ENCODE results near the gene NTM. TPM values are rescaled to one million over a fixed set of nuclear protein-coding genes. Genes with fewer than 3 reads are reported as not detected.
A peak's percentile ranks its signal among the peaks of the same experiment; 100 is the strongest.

NTM gene
- total RNA-seq, 1 experiment from 2014 or later: 16.4 TPM

- Mint-ChIP-seq H3K9me3 (no peaks in the 10 kb centered on the region), H3K27ac (no peak overlapping the region), H3K27me3 (ENCODE audit: low read depth) (no peaks in the 10 kb centered on the region), H3K4me3 (no peak overlapping the region), H3K4me1 (peaks cover 7% of the 10 kb centered on the region), H3K36me3 (no peaks in the 10 kb centered on the region)
- ChIA-PET CTCF (interaction anchor here (1.4 to 2.1 kb wide), 2 partner anchors 44 to 45 kb away, joined by 4 to 6 read pairs; no protein-coding TSS in a partner anchor), POLR2A (no interaction called here)
- DNase-seq (ENCODE audit: low spot score) (no peak), ATAC-seq (no peak)
- TF ChIP-seq, protein P1, sequence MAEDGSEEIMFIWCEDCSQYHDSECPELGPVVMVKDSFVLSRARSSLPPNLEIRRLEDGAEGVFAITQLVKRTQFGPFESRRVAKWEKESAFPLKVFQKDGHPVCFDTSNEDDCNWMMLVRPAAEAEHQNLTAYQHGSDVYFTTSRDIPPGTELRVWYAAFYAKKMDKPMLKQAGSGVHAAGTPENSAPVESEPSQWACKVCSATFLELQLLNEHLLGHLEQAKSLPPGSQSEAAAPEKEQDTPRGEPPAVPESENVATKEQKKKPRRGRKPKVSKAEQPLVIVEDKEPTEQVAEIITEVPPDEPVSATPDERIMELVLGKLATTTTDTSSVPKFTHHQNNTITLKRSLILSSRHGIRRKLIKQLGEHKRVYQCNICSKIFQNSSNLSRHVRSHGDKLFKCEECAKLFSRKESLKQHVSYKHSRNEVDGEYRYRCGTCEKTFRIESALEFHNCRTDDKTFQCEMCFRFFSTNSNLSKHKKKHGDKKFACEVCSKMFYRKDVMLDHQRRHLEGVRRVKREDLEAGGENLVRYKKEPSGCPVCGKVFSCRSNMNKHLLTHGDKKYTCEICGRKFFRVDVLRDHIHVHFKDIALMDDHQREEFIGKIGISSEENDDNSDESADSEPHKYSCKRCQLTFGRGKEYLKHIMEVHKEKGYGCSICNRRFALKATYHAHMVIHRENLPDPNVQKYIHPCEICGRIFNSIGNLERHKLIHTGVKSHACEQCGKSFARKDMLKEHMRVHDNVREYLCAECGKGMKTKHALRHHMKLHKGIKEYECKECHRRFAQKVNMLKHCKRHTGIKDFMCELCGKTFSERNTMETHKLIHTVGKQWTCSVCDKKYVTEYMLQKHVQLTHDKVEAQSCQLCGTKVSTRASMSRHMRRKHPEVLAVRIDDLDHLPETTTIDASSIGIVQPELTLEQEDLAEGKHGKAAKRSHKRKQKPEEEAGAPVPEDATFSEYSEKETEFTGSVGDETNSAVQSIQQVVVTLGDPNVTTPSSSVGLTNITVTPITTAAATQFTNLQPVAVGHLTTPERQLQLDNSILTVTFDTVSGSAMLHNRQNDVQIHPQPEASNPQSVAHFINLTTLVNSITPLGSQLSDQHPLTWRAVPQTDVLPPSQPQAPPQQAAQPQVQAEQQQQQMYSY (CRISPR knock-in tag; IDR thresholded peaks at IDR 0.05): no peak
- no peak for TF ChIP-seq ZSCAN18 (CRISPR knock-in tag; IDR thresholded peaks at IDR 0.05)
- no peak for TF ChIP-seq ZNF138 (CRISPR knock-in tag; conservative IDR thresholded peaks at IDR 0.05)
- no peak for TF ChIP-seq NFATC4 (CRISPR knock-in tag; IDR thresholded peaks at IDR 0.05)
- no peak for TF ChIP-seq RORB (CRISPR knock-in tag; IDR thresholded peaks at IDR 0.05)
- TF ChIP-seq SP1 (CRISPR knock-in tag; conservative IDR thresholded peaks at IDR 0.05): no peak
- no peak for TF ChIP-seq ZNF219 (CRISPR knock-in tag; IDR thresholded peaks at IDR 0.05; ENCODE audit: borderline replicate concordance)
- TF ChIP-seq, protein P2, sequence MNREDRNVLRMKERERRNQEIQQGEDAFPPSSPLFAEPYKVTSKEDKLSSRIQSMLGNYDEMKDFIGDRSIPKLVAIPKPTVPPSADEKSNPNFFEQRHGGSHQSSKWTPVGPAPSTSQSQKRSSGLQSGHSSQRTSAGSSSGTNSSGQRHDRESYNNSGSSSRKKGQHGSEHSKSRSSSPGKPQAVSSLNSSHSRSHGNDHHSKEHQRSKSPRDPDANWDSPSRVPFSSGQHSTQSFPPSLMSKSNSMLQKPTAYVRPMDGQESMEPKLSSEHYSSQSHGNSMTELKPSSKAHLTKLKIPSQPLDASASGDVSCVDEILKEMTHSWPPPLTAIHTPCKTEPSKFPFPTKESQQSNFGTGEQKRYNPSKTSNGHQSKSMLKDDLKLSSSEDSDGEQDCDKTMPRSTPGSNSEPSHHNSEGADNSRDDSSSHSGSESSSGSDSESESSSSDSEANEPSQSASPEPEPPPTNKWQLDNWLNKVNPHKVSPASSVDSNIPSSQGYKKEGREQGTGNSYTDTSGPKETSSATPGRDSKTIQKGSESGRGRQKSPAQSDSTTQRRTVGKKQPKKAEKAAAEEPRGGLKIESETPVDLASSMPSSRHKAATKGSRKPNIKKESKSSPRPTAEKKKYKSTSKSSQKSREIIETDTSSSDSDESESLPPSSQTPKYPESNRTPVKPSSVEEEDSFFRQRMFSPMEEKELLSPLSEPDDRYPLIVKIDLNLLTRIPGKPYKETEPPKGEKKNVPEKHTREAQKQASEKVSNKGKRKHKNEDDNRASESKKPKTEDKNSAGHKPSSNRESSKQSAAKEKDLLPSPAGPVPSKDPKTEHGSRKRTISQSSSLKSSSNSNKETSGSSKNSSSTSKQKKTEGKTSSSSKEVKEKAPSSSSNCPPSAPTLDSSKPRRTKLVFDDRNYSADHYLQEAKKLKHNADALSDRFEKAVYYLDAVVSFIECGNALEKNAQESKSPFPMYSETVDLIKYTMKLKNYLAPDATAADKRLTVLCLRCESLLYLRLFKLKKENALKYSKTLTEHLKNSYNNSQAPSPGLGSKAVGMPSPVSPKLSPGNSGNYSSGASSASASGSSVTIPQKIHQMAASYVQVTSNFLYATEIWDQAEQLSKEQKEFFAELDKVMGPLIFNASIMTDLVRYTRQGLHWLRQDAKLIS (CRISPR knock-in tag; IDR thresholded peaks at IDR 0.05; ENCODE audit: borderline replicate concordance): no peak
- no peak for TF ChIP-seq GTF2I (CRISPR knock-in tag; conservative IDR thresholded peaks at IDR 0.05)
- no peak for TF ChIP-seq SOX15 (CRISPR knock-in tag; IDR thresholded peaks at IDR 0.05)
- TF ChIP-seq MYBL2 (CRISPR knock-in tag; IDR thresholded peaks at IDR 0.05): no peak
- TF ChIP-seq NFE2L1 (CRISPR knock-in tag; IDR thresholded peaks at IDR 0.05): no peak
- TF ChIP-seq, protein P3, sequence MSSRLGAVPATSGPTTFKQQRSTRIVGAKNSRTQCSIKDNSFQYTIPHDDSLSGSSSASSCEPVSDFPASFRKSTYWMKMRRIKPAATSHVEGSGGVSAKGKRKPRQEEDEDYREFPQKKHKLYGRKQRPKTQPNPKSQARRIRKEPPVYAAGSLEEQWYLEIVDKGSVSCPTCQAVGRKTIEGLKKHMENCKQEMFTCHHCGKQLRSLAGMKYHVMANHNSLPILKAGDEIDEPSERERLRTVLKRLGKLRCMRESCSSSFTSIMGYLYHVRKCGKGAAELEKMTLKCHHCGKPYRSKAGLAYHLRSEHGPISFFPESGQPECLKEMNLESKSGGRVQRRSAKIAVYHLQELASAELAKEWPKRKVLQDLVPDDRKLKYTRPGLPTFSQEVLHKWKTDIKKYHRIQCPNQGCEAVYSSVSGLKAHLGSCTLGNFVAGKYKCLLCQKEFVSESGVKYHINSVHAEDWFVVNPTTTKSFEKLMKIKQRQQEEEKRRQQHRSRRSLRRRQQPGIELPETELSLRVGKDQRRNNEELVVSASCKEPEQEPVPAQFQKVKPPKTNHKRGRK (CRISPR knock-in tag; IDR thresholded peaks at IDR 0.05; ENCODE audit: borderline replicate concordance): no peak
Measured at GRCh38 chr11:131624531-131624930, 254.1 kb downstream of the NTM start.

DNA sequence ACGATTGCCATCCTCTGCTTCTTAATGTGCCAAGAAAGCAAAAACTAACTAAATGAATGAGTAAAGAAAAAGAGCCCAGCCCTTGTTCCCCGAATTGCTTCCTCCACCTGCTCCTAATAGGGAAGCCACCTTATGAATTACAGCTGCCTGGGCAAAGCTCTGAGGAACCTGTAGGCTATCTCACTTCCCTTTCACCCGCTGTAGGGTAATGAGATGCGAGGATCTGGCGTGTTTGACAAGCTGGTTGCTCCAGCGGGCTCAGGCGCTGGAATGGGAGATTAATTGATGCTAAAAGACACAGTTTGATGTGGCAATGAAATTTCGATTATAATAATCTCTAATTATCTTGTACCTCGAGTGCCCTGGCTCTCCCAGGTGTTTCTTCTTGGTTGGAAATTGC is 256.4 kb downstream of the NTM start:
- Mint-ChIP-seq H3K27ac (no peak overlapping the region), H3K9me3 (no peaks in the 10 kb centered on the region), H3K4me1 (peaks cover 26% of the 10 kb centered on the region), H3K27me3 (ENCODE audit: low read depth) (no peaks in the 10 kb centered on the region), H3K4me3 (no peak overlapping the region), H3K36me3 (no peaks in the 10 kb centered on the region)
- DNase-seq (ENCODE audit: low spot score) (no peak), ATAC-seq (peak; percentile 51; the same call in 1 of the 2 replicates)
- POLR2A ChIA-PET: no interaction called here
- CTCF ChIA-PET: interaction anchor here (0.6 to 2.2 kb wide), 5 partner anchors 30 to 562 kb away, joined by 3 to 10 read pairs (median 4); no protein-coding TSS in a partner anchor
- TF ChIP-seq ZNF121 (CRISPR knock-in tag; IDR thresholded peaks at IDR 0.05): no peak
- TF ChIP-seq, protein P4, sequence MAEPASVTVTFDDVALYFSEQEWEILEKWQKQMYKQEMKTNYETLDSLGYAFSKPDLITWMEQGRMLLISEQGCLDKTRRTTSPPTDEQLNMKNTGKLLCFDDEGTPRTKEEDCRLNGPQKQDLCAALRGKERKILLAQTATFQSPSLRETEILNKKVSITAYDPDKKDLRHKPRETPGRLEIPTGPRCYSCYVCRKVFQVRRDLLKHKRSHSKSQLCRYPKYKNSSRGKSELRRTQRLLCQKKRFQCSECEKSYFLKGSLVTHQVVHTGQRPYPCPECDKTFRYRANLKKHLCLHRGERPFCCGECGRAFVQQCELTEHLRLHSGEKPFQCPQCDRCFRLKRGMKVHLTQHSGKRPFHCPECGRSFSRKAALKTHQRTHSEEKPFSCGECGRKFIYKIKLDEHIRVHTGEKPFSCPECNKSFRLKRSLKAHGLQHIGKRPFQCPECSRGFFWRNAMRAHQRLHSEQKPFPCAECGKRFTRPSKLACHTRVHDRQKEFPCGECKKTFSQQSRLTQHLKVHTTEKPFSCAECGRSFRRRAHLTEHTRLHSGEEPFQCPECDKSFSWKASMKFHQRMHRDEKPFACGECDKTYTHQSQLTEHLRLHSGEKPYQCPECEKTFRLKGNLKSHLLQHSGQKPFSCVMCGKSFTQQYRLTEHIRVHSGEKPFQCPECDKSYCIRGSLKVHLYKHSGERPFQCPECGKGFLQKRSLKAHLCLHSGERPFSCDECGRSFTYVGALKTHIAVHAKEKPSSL (CRISPR knock-in tag; conservative IDR thresholded peaks at IDR 0.05): no peak
- TF ChIP-seq, protein P5, sequence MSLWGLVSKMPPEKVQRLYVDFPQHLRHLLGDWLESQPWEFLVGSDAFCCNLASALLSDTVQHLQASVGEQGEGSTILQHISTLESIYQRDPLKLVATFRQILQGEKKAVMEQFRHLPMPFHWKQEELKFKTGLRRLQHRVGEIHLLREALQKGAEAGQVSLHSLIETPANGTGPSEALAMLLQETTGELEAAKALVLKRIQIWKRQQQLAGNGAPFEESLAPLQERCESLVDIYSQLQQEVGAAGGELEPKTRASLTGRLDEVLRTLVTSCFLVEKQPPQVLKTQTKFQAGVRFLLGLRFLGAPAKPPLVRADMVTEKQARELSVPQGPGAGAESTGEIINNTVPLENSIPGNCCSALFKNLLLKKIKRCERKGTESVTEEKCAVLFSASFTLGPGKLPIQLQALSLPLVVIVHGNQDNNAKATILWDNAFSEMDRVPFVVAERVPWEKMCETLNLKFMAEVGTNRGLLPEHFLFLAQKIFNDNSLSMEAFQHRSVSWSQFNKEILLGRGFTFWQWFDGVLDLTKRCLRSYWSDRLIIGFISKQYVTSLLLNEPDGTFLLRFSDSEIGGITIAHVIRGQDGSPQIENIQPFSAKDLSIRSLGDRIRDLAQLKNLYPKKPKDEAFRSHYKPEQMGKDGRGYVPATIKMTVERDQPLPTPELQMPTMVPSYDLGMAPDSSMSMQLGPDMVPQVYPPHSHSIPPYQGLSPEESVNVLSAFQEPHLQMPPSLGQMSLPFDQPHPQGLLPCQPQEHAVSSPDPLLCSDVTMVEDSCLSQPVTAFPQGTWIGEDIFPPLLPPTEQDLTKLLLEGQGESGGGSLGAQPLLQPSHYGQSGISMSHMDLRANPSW (CRISPR knock-in tag; conservative IDR thresholded peaks at IDR 0.05; ENCODE audit: low read depth): no peak
- TF ChIP-seq, protein P6, sequence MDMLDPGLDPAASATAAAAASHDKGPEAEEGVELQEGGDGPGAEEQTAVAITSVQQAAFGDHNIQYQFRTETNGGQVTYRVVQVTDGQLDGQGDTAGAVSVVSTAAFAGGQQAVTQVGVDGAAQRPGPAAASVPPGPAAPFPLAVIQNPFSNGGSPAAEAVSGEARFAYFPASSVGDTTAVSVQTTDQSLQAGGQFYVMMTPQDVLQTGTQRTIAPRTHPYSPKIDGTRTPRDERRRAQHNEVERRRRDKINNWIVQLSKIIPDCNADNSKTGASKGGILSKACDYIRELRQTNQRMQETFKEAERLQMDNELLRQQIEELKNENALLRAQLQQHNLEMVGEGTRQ (CRISPR knock-in tag; IDR thresholded peaks at IDR 0.05): no peak
- no peak for TF ChIP-seq GTF2I (CRISPR knock-in tag; conservative IDR thresholded peaks at IDR 0.05)
